Measurements from ENCODE around the gene KCTD13.
"Not testable (repeated sequence)": the region's sequence is repeated elsewhere in the genome, so short reads cannot be mapped to it uniquely, and the experiment has no call there.

KCTD13 gene

GRCh38 chr16:29876217-29876593, 49.8 kb downstream of the KCTD13 start:
- H3K4me3 ChIP-seq (ENCODE audit: low read depth, low read length): peak overlapping the region; percentile 20; the same call in 1 of the 2 replicates

DNA sequence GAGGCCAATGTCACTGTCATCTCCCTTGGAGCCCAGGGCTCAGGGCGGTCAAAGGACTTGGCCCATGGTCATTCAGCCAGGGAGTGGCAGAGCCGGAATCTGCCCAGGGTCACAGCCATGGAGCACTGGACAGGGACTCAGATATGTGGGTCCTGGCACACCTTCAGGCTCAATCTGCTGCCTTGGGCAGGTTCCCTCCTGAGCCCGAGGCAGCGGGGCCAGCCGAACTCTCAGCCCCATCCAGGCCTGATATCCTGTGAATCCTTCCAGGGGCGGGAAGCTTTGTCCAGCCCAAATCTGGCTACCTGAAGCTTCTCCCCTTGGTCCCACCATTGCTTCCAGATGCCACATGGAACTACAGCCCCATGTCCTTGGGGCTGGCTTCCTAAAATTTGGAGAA, 50.8 kb downstream of the KCTD13 start:
- TF ChIP-seq CTCF (IDR thresholded peaks at IDR 0.05; ENCODE audit: low read depth, low read length): no peak
- H3K4me3 ChIP-seq (ENCODE audit: low read depth, low read length): no peak overlapping the region

More at GRCh38 chr16:29876217-29876593, 49.8 kb downstream of the KCTD13 start:
- TF ChIP-seq CTCF (IDR thresholded peaks at IDR 0.05; ENCODE audit: low read depth, low read length): no peak

GRCh38 chr16:29873319-29873718, 52.7 kb downstream of the KCTD13 start:
- H3K4me3 ChIP-seq (ENCODE audit: low read depth, low read length): no peak overlapping the region
- TF ChIP-seq CTCF (IDR thresholded peaks at IDR 0.05; ENCODE audit: low read depth, low read length): no peak

GRCh38 chr16:29871822-29872546, 54.0 kb downstream of the KCTD13 start:
- no peak overlapping the region for H3K4me3 ChIP-seq (ENCODE audit: low read depth, low read length)

DNA sequence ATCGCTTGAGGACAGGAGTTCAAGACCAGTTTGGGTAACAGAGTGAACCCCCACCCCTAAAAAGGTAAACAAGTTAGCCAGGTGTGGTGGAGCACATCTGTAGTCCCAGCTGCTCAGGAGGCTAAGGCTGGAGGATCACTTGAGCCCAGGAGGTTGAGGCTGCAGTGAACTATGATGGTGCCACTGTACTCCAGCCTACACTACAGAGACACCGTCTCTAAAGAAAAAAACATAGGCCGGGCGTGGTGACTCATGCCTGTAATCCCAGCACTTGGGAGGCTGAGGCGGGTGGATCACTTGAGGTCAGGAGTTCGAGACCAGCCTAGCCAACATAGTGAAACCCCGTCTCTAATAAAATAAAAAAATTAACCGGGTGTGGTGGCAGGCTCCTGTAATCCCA, 57.0 kb downstream of the KCTD13 start:
- not testable (repeated sequence) for H3K4me3 ChIP-seq (ENCODE audit: low read depth, low read length)

More at GRCh38 chr16:29871822-29872546, 54.0 kb downstream of the KCTD13 start:
- no peak for TF ChIP-seq CTCF (IDR thresholded peaks at IDR 0.05; ENCODE audit: low read depth, low read length)

DNA sequence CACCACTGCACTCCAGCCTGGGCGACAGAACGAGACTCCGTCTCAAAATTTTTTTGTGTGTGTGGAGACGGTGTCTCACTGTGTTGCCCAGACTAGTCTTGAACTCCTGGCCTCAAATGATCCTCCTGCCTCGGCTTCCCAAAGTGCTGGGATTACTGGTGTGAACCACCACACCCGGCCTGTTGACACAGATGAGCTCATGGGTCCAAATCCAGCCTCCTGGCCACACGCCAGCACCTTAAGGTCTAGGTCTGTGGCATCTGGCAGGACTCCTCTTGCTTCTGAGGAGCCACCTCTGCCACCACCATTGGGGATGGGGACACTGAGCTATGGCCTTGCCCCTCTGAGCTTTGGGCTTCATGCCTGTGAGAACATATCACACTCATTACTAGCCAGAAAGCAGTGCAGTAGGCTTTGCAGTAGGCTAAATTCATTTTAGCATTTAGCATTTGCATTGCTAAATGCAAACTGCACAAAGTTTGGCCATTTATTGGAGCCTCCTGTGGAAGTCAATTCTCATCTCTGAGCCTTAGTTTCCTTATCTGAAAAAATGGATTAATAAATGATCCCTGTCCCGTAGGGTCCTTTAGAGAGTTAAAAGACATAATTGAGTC, 57.5 kb downstream of the KCTD13 start:
- H3K4me3 ChIP-seq (ENCODE audit: low read depth, low read length): no peak overlapping the region
- no peak for TF ChIP-seq CTCF (IDR thresholded peaks at IDR 0.05; ENCODE audit: low read depth, low read length)

- TF ChIP-seq CTCF (IDR thresholded peaks at IDR 0.05; ENCODE audit: low read depth, low read length): no peak
- H3K4me3 ChIP-seq (ENCODE audit: low read depth, low read length): no peak overlapping the region
Measured at GRCh38 chr16:29864205-29864604, 61.8 kb downstream of the KCTD13 start.

Data from WI38 (cell line).